Dermis microvascular lymphatic vessel endothelial cell (primary cell): ENCODE measurements around the gene C1QTNF1. TPM values are rescaled to one million over a fixed set of nuclear protein-coding genes. Genes with fewer than 3 reads are reported as not detected.

Experiments used
- DNase-seq, 2 donors: peaks; one replicate each; pipeline versions ENCODE4 v3.0.0 to v3.0.0-alpha.2; 2010; ENCODE audit warnings: low read depth in 2 of 2
- total RNA-seq: library from RNA; depleted of rRNA; stranded (reverse); fragments of >200 nt; gene quantifications from 2 replicates; pipeline ENCODE4 v1.2.1, GENCODE V29; 2014

C1QTNF1 gene
- total RNA-seq, 1 donor from 2014 or later: 10.7 TPM

DNA sequence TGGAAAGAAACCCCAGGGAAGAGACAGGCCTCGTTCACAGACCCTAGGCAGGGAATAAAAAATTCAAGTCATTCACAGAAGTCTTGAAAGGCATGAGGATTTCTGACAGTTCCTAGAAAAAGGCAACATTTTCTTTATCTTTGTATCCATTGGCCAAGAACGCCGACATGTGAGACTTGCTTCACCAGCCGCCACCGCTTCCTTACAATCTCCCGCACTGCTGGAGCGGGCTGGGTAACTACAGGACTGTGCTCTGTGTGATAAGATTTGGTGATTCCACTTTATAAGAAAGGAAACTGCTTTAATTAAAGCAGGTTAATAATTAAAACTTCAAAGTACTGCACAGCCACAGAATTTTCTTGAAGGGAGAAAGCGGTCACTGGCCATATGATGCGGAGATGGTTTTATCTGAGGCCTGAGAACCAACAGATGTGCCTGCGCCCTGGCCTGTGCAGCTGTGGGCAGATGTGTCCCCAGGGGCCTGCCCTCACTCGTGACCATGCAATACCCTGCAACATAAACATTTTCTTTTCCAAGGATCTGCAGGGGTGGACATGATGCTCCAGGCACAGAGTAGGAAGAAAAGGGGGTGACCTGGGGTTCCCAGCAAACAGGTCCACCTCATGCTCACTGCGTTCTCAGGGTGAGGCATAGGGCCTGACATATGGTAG, 31.3 kb upstream of the C1QTNF1 start:
- DNase-seq: no peak

DNA sequence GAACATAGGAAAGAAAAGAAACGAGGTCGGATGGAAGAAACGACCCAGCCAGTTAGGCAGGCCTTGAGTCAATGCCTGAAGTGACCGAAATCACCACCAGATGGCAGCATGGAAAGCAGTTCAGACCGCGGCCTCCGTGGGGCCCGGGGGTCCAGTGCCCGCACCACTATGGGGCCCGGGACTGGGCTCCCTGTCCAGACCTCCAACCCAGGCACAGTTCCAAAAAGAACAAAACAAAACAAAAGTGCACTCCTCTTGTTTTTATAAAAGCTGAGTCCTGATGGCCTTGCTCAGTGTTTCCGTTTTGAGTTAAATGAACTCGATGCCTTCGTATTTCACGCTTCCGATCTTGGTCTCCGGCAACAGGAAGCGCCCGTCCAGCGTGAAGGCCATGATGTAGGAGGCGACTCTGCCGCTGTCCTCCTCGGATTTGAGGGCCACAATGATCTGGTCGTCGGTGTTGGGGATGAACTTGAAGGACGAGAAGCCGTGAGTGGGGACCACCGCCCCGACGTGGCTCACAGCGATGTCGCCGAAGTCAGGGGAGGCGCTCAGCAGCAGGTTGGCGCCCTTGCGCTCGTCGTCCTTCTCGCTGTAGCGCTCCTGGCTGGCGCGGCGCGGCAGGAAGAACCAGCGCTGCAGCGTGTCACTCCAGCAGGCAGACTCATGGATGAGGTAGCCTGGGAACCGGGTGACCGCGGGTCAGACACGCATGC, 30.6 kb upstream of the C1QTNF1 start:
- DNase-seq: peak; percentile 64 to 87

DNA sequence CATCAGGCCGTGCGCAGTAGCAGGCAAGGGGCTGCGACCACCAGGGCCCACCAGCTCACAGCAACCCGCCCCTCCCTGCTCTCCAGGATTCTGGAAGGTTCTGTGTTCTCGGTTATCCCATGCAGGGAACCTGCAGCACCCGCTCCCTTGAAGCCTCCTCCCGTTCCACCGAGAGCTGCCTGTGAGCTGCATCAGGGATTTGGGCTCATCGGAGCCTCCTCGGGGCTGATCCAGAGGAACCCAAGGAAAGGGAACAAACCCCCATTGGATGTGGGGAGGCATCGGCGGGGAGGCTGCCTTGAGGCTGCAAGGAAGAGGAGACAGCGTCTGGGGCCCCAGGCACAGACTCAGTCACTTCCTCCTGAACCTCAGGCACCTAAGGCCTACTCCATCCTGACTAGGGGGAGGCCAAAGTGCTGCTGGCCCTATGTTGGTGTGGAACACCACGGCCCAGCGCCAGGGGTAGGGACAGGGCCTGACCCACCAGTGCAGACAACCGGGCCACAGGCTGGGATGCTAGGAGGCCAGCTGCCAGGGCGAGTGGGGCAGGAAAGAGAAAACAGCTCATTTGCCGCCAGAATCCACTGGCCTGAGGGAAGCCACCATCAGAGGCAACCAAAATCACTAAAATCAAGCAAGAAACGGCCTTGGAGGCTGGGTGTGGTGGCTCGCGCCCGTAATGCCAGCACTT, 29.8 kb upstream of the C1QTNF1 start:
- DNase-seq: no peak

DNA sequence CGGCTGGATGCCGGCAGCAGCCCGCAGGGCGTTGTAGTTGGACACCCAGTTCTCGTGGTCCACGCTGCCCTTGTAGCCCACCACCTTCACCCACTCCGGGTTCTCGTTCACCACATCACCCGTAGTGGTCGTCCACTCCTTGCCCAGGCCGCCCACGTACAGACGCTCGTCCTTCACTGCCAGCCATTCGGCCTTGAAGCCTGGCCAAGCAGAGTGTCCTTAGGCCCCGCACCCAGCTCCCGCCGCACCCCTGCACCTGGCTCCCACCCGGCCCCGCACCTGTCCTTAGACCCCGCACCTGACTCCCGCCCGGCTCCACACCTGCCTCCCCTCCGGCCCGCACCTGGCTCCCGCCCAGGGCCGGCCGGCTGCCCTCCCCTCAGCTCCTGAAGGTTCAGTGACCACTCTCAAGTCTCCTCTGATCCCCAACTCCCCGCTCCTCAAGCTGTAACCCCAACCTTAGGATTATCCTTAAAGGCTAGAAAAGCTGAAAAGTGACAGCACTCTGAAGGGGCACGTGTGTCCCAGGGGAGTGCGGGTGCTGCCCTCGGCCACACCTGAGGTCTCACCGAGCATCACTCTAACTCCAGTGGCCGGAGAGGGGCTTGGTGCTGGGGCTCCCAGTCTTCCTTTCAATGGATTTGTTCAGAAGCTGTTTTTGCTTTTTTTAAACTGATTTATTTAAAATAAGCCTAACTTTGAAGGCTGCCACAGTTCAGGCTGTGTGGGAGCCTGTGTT, 28.8 kb upstream of the C1QTNF1 start:
- DNase-seq: no peak

DNA sequence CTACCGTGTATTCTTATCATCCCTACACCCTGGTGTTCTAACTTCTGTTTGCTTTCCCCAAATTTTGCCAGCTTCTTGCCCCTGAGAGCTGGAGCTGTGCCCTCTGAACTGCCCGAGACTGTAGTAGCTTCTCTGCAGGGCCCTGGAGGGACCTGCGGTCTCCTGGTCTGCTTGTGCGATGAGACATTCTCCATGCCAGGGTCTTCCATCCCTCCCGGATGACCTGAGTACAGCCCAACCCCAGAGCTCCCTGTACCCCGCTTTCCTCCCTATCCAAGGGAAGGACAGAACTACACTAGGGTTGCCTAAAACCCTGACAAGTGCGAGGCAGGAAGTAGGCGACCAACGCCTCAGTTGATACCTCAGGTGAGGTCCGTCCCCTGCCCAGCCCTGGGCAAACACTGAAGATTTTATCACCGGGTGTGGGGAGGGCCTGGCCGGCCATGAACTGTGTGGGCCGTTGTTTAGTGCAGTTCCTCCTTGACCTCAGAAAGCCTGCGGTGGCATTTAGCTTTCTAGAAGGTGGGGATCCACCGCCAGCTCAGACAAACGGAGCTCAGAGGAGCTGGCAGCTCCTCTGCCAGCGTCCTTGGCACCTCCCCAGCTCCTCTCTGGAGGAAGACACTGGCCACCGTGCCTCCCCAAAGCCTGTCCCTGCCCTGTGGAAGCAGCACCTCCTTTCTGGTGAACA, 28.1 kb upstream of the C1QTNF1 start:
- DNase-seq: no peak

DNA sequence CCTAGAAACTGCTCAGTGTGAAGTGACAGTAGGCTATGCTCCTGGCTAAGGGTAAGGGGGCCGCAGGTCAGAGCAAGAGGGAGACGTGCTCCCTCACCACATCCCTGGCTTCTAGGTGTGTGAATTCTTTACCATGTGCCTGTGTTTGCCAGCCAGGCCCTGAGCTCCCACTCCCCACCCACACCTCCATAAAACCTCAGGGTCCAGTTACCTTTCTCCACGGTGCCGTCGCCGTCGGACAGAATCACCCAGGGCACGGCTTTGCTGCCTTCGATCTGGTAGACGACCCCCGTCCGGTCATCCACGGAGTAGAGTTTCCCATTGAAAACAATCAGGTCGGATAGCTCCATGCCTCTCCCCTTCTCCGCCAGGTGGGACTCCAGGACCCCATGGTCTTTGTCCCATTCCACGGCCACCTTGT, 27.2 kb upstream of the C1QTNF1 start:
- DNase-seq: no peak

DNA sequence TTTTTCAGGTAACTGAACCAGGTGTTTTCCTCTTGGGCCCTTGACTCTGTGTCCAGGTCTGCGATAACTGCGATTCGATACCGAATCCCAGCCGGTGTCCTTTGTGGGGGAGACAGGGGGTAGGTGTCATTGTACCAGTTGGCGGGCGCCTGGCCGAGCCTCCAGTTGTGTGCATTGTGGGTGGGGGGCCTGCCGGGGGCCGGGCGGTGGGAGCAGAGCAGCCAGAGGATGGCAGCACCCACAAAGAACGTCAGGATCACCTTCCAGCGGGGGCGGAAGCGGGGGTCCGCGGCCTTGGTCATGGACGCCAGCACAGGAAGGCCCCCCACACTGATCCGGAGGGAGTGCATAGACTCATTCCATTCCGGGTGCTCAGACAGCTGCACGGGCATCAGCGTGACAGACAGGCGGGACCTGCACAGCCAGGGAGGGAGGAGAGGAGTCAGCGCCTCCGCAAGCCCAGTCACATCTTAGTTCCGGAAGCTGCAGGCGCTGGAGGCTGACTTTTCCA, 26.7 kb upstream of the C1QTNF1 start:
- DNase-seq: no peak

DNA sequence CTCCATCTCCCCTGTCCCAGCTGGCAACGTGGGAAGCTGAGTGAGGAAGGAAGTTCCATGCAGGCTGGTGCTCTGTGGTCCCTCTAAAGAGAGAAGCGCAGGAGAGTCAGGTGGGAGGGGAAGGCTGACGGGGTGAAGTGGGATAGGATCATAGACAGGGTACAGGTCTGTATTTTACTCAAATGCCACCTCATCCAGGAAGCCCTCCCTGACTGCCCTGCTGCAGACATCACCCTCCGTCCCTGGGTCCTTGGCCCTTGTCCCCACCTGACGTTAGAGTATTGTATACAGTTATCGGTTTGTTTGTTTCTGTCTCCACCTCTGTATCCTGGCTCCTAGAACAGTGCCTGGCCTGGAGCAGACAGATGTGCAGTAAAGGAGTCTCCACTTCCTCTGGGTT, 26.1 kb upstream of the C1QTNF1 start:
- DNase-seq: no peak

DNA sequence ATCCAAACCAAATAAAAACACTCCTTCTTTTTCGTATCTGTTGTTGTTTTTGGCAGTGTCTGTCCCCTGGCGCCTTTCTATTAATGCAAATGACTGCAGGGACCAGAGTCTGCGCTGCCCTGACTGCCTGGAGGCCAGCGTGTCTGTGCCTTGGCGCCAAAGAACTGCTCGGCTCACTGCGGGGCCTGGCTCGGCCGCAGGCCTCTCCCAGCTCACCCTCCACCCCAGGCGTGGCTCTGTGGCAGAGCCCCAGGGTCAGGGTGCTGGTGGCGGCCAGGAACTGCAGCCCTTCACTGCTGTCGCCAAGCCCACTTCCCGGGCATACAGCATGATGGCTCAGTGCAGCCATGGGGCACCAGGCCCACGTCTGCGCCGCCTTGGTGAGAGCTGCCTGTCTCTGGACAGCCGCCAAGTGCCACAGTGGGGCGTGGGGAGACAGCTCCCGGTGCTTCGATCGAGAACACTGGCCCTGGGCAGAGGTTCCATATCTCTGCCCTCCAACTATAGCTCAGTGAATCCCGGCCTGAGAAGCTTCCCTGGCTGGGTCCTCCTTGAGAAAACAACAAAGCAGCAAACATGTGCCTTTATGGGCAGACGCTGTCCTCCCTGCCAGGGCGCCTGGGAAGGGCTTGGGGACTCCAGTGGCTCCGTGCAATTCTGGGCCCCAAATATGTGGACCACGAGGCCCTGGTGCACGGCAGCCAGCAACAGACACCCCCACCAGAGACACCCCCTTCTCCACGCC, 25.5 kb upstream of the C1QTNF1 start:
- DNase-seq: peak in 1 of 2 donors; percentile 22

DNA sequence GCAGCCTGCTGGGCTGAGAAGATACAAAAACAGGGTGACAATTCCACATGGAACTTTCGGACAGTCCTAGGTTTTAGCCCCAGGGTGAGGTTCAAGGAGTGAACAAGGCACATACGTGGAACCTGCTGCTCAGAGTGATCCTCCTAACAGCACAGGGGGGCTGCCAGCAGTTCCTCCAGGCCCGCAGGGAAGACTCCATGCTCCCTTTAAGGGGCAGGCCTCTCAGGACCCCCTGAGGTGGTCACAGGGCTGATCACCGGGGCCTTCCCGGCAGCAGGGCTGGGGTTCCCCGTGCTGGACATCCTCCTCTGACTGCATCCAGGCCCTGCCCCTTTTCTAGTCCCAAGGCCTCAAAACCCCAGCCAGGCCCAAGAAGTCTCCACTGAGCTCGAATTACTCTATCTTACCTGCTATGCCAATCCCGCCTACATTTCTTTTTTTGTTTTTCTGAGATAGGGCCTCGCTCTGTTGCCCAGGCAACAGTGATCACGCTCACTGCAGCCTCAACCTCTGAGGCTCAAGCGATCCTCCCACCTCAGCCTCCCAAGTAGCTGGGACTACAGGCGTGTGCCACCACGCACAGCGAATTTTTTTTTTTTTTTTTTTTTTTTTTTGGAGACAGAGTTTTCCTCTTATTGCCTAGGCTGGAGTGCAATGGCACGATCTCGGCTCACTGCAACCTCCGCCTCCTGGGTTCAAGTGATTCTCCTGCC, 24.8 kb upstream of the C1QTNF1 start:
- DNase-seq: no peak

DNA sequence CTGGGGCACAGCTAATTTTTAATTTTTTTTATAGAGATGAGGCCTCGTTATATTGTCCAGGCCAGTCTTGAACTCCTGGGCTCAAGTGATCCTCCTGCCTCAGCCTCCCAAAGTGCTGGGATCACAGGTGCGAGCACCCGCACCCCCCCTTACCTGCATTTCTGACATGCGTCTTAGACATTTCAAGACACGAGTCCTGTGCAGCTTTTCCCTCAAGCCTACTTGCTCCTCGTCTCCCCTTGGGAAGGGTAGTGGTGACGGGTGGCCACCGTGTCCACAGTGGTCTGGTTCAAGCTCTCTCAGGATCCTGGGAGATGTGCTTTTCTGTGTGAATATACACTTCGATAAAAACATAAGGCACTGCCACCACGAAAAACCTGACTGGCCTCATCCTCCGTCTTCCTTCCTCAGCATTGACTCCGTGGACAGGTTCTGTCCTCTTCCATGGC, 24.0 kb upstream of the C1QTNF1 start:
- no peak for DNase-seq

DNA sequence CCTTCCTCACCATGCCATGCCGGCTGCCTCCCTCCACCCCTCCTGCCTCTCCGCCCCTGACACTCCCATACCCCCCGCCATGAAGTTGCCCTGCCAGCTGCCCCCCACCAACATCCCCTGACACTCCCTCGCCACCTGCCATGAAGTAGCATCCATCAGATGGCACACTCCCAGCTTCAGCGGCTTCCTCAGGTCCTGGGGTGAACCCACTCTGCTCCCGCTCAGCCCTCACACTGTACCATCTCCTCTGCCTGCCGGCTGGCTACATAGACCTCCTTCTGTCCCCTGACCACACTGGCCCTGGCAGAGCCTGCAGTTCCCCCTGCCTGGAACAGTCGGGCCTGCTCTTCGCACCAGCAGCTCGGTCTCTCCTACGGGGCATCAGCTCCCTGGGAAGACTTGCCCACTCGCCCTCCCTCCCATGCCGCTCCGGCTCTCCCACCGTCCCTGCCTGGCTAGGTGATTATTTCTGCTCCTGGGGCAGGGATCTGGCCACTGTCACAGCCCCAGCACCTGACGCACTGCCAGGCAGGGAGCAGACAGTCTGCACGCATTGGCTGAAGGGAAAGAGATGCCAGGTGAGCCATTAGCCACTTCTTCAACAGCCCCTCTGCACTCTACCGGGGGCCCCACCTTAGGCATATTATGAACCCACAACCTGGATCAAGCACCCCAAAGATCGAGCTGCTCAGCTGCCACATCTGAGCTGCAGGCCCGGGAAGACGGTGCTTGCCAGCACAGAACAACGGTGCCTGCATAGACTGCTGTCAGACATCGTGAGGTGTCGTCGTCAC, 23.4 kb upstream of the C1QTNF1 start:
- DNase-seq: no peak

DNA sequence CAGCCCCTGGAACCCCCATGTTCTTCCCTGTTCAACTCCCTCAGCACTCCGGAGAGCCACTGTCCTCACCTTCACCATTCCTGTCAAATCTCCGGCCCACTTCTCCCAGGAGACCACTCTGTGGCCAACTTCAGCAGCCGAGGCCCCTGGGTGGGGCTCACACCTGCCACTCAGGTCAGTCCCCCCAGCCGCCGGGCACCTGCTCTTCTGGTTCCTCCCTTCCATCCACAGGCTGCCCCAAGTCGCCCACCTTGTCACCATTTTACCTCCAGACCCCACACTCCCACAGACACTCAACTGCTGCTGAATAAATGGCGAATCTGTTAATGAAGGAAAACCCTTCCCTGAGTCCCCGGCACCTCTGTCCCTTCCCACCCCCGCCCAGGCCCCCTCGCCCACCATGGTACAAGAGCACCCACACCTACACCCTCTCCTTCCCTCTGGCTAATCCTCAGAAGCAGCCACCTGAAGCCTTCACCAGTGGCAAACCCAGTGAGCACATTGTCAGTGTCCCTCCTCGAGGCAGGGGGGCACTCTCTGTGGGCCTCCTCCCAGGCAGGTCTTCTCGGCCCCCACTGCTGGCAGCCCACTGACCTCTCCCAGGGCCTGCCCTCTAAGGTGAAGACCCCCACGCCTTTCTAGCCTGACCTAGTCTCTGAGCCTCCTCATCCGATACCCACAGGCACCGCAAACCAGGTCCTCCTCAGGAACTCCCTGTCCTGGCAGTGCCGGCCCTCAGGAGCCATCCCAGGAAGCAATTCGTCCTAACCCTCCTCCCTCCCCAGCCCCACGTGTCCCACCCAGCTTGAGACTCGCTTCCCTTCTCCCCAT, 22.6 kb upstream of the C1QTNF1 start:
- no peak for DNase-seq

DNA sequence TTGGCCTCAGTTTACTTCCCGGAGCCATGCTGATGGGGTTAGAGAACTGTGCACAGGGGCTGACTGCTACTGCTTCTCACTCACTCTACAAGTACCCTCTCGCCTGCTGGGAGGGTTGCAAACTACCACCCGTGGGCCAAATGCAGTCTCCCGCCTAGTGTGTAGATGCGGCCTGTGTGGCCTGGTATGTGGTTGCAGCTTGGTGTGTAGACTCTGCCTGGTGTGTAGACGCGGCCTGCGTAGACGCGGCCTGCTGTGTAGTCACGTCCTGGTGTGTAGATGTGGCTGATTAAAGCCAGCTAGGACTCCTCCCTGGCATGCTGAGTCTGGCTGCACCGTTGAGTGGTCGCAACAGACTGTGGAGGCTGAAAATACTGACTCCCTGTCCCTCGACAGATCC, 21.7 kb upstream of the C1QTNF1 start:
- DNase-seq: no peak

DNA sequence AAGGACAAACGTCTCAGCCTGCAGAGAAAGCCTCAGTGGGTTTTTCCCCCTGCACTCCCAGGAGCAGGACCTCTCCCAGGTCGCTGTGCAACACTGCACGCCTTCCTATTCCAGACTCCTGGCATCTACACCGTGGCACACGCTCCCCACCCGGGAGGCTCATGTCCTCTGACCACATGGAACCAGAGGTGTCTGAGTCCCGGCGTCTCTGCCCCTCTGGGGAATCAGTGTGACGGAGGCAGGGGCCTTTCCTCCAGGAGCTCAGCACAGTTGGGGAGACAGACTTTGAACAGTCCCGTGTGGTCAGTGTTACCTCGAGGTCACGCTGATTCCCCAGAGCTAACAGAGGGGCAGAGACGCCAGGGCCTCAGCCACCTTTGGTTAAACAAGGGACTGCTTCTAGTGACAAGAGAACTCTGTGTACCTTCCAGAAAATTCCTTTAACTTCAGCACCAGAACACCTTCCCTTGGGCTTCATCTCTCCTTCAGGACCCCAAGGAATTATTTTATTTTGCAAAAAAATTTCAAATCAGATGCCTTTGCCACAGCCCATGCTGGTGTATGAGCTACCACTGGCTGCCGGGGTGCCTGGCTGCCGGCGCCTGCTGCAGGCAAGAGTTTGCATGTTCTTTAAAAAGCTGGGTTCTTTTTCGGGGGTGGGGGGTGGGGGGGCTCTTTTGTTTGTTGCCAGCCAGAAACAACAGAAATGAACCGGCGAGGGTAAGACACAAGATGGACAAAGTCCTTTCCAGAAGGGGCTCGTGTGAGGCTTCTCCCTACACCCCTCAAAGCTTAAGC, 21.0 kb upstream of the C1QTNF1 start:
- no peak for DNase-seq

DNA sequence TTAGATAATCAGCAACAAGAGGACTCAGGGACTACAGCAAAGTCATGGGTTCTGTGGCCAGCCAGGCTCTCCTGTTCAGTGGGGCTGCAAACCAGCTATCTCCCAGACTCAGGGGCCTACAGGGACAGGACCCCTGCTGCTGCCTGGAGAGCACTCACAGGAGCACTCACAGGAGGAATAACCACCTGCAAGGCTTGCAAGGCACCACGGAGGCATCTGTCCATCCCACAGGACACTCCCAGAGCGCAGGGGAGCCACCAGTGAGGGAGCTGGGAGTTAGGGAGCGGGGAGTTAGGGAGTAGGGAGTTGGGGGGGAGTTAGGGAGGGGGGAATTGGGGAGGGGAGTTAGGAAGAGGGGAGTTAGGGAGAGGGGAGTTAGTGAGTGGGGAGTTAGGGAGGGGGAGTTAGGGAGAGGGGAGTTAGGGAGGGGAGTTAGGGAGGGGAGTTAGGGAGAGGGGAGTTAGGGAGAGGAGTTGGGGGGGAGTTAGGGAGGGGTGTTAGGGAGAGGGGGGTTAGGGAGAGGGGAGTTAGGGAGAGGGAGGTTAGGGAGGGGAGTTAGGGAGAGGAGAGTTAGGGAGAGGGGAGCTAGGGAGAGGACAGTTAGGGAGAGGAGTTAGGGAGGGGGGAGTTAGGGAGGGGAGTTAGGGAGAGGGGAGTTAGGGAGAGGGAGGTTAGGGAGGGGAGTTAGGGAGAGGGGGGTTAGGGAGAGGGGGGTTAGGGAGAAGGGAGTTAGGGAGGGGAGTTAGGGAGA, 20.1 kb upstream of the C1QTNF1 start:
- DNase-seq: no peak
